HL-60 (cell line): ENCODE measurements around the gene LITAFD.

Experiments
- DNase-seq, 2 experiments: peaks; one replicate each; pipeline ENCODE4 v3.0.0-alpha.2; 2010 to 2020; ENCODE audit warnings: low read depth in 1 of 2, low spot score in 1 of 2
- H3K27ac ChIP-seq: fragments of 250-450 bp; sonication (Bioruptor Pico); replicated peaks from 2 replicates; pipeline ENCODE4 v1.5.1; 2020; ENCODE audit warnings: mild to moderate bottlenecking, moderate library complexity
- H3K27me3 ChIP-seq: fragments of 250-450 bp; sonication (Bioruptor Pico); 2 replicates; pipeline ENCODE4 v1.5.1; 2021; ENCODE audit warnings: mild to moderate bottlenecking, moderate library complexity; ENCODE audit not compliant: insufficient read depth, poor library complexity, severe bottlenecking
- H3K4me3 ChIP-seq: replicated peaks from 2 replicates; pipeline ENCODE4 v1.5.1; 2011; ENCODE audit warnings: mild to moderate bottlenecking, control low read depth, low read length; ENCODE audit not compliant: insufficient read depth
- CTCF ChIP-seq: IDR thresholded peaks from one replicate; pipeline ENCODE4 v1.5.1; 2011; ENCODE audit warnings: low read length, control low read depth, inconsistent platforms; ENCODE audit not compliant: insufficient read depth
- GABPA ChIP-seq: IDR thresholded peaks from 2 replicates; pipeline ENCODE4 v1.6.1; 2012; ENCODE audit warnings: low read depth
- POLR2AphosphoS5 ChIP-seq: IDR thresholded peaks from 2 replicates; pipeline ENCODE4 v1.6.1; 2012; ENCODE audit warnings: low read depth
- REST ChIP-seq: IDR thresholded peaks from 2 replicates; pipeline ENCODE4 v1.6.1; 2012; ENCODE audit warnings: low read depth; ENCODE audit not compliant: insufficient replicate concordance
- SPI1 ChIP-seq: IDR thresholded peaks from 2 replicates; pipeline ENCODE4 v1.6.1; 2012; ENCODE audit warnings: low read depth, mild to moderate bottlenecking, borderline replicate concordance

LITAFD gene

GRCh38 chr16:8887952-8888560 lies 5.9 kb downstream of the LITAFD start:
- DNase-seq: no peak
- no peak overlapping the region for H3K4me3 ChIP-seq
- H3K27ac ChIP-seq: no peak overlapping the region
- TF ChIP-seq CTCF: no peak
- no peak for TF ChIP-seq GABPA
- TF ChIP-seq REST: no peak
- no peak for TF ChIP-seq POLR2AphosphoS5
- TF ChIP-seq SPI1: no peak
- H3K27me3 ChIP-seq: peaks cover 17% of the 10 kb centered on the region

- Histone ChIP-seq H3K4me3 (no peak overlapping the region), H3K27me3 (peaks cover 17% of the 10 kb centered on the region), H3K27ac (no peak overlapping the region)
- DNase-seq: no peak
- TF ChIP-seq GABPA (no peak), SPI1 (no peak), REST (no peak), CTCF (no peak), POLR2AphosphoS5 (no peak)
Measured at GRCh38 chr16:8888951-8889892, 7.1 kb downstream of the LITAFD start.

- H3K4me3 ChIP-seq: no peak overlapping the region
- TF ChIP-seq SPI1: no peak
- TF ChIP-seq POLR2AphosphoS5: no peak
- no peak for TF ChIP-seq GABPA
- TF ChIP-seq REST: no peak
- no peak for TF ChIP-seq CTCF
- peaks cover 14% of the 10 kb centered on the region for H3K27me3 ChIP-seq
- no peak overlapping the region for H3K27ac ChIP-seq
- no peak for DNase-seq
Measured at GRCh38 chr16:8889893-8890548, 7.9 kb downstream of the LITAFD start.
